ENCODE data around the gene PAIP2.
"Not testable (repeated sequence)": the region's sequence is repeated elsewhere in the genome, so short reads cannot be mapped to it uniquely, and the experiment has no call there.

The PAIP2 gene

DNA sequence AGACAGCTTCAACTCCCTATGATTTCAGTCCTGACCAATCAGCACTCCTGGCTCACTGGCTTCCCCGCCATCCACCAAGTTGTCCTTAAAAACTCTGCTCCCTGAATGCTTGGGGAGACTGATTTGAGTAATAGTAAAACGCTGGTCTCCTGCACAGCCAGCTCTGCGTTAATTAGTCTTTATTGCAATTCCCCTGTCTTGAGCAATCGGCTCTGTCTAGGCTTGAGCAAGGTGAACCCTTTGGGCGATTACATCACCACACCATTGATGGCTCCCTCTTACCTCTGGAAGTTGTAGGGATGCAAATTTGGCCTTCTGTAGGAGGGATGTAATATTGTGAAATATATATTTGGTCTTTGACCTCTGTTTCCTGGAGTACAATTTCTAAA lies 44.4 kb downstream of the PAIP2 start:
- peaks cover 68% of the 10 kb centered on the region for H3K79me2 ChIP-seq (ENCODE audit: insufficient read depth, low read length)
- peaks cover 7% of the 10 kb centered on the region; the same call in 1 of the 2 replicates for H3K36me3 ChIP-seq (ENCODE audit: insufficient read depth, low read length)
- peaks cover 3% of the 10 kb centered on the region; the same call in 1 of the 2 replicates for H3F3A ChIP-seq (ENCODE audit: low read depth)
- peaks cover 45% of the 10 kb centered on the region for H4K20me1 ChIP-seq (ENCODE audit: insufficient read depth, low read length, poor library complexity, severe bottlenecking)
- H2AFZ ChIP-seq (ENCODE audit: low read length) = no peak overlapping the region
- peak overlapping the region; percentile 99 for H3K9ac ChIP-seq (ENCODE audit: low read depth, low read length, poor library complexity, severe bottlenecking)
- H3K9me3 ChIP-seq (ENCODE audit: insufficient read depth, low read depth, low read length) = no peaks in the 10 kb centered on the region
- TF ChIP-seq EZH2phosphoT487 (IDR thresholded peaks at IDR 0.05; ENCODE audit: borderline replicate concordance) = no peak
- TF ChIP-seq, protein P1, sequence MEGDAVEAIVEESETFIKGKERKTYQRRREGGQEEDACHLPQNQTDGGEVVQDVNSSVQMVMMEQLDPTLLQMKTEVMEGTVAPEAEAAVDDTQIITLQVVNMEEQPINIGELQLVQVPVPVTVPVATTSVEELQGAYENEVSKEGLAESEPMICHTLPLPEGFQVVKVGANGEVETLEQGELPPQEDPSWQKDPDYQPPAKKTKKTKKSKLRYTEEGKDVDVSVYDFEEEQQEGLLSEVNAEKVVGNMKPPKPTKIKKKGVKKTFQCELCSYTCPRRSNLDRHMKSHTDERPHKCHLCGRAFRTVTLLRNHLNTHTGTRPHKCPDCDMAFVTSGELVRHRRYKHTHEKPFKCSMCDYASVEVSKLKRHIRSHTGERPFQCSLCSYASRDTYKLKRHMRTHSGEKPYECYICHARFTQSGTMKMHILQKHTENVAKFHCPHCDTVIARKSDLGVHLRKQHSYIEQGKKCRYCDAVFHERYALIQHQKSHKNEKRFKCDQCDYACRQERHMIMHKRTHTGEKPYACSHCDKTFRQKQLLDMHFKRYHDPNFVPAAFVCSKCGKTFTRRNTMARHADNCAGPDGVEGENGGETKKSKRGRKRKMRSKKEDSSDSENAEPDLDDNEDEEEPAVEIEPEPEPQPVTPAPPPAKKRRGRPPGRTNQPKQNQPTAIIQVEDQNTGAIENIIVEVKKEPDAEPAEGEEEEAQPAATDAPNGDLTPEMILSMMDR (conservative IDR thresholded peaks at IDR 0.05; ENCODE audit: low read length) = no peak
- peak overlapping the region; percentile 87 for H3K4me2 ChIP-seq (ENCODE audit: low read depth, low read length, poor library complexity, severe bottlenecking)
- H3K4me3 ChIP-seq (ENCODE audit: low read length, poor library complexity, severe bottlenecking) = peak overlapping the region; percentile 96
- H3K27me3 ChIP-seq (ENCODE audit: insufficient read depth, low read length, poor library complexity, severe bottlenecking) = peaks cover 8% of the 10 kb centered on the region
- H3K4me1 ChIP-seq (ENCODE audit: insufficient read depth, low read length, poor library complexity, severe bottlenecking) = peaks cover 65% of the 10 kb centered on the region
- H3K9me2 ChIP-seq (replicated peaks; ENCODE audit: low read depth, low read length) = no peaks in the 10 kb centered on the region

DNA sequence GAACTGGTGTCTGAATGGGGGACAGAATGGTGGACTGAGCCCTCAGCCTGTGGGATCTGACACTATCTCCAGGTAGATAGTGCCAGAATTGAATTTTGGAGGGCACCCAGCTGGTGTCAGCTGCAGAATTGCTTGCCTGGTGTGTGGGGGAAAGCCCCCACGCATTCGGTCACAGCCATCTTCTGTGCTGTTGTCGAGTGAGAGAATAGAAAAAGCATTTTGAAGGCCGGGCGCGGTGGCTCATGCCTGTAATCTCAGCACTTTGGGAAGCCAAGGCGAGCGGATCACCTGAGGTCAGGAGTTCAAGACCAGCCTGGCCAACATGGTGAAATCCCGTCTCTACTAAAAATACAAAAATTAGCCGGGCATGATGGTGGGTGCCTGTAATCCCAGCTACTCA lies 45.3 kb downstream of the PAIP2 start:
- H3K36me3 ChIP-seq (ENCODE audit: insufficient read depth, low read length); H3F3A ChIP-seq (ENCODE audit: low read depth); H3K9me3 ChIP-seq (ENCODE audit: insufficient read depth, low read depth, low read length); H2AFZ ChIP-seq (ENCODE audit: low read length); H3K9me2 ChIP-seq (replicated peaks; ENCODE audit: low read depth, low read length); H3K27me3 ChIP-seq (ENCODE audit: insufficient read depth, low read length, poor library complexity, severe bottlenecking): not testable (repeated sequence)
- Histone ChIP-seq H3K4me1 (ENCODE audit: insufficient read depth, low read length, poor library complexity, severe bottlenecking) (peaks cover 74% of the 10 kb centered on the region), H3K9ac (ENCODE audit: low read depth, low read length, poor library complexity, severe bottlenecking) (peak overlapping the region; percentile 99), H3K4me2 (ENCODE audit: low read depth, low read length, poor library complexity, severe bottlenecking) (peak overlapping the region; percentile 87), H3K79me2 (ENCODE audit: insufficient read depth, low read length) (peaks cover 77% of the 10 kb centered on the region), H4K20me1 (ENCODE audit: insufficient read depth, low read length, poor library complexity, severe bottlenecking) (peaks cover 45% of the 10 kb centered on the region), H3K4me3 (ENCODE audit: low read length, poor library complexity, severe bottlenecking) (peak overlapping the region; percentile 96)

DNA sequence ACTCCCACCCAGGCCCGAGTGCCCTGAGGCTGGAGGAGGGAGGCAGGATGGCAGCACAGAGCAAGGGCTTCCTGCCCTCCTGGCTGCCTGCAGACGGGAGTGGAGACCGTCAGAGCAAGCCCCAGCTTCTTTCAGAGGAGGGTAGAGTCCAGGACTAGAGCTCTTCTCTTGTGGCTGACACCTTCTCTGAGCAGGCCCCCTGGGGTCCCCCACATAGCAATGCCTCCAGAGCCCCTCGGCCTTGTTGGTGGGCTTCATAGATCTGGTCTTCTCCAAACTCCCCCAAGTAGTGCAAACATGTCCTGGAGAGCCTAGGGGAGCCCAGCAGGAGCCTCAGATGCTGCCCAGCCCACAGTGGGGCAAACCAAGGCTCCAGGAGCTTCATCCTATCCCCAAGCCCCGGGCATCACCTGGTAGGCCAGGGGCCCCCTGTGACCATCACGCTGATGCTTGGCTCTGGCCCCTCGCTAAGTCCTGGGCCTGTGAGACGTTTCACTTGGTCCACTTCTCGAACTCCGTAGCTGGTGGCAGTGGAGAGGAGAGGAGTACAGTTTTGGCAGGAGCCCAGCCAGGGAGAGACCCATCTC lies 46.0 kb downstream of the PAIP2 start:
- H2AFZ ChIP-seq (ENCODE audit: low read length) = no peak overlapping the region
- peak overlapping the region; percentile 99 for H3K9ac ChIP-seq (ENCODE audit: low read depth, low read length, poor library complexity, severe bottlenecking)
- peak overlapping the region; percentile 96 for H3K4me3 ChIP-seq (ENCODE audit: low read length, poor library complexity, severe bottlenecking)
- H3K9me3 ChIP-seq (ENCODE audit: insufficient read depth, low read depth, low read length) = no peaks in the 10 kb centered on the region
- peaks cover 8% of the 10 kb centered on the region for H3K27me3 ChIP-seq (ENCODE audit: insufficient read depth, low read length, poor library complexity, severe bottlenecking)
- H3K9me2 ChIP-seq (replicated peaks; ENCODE audit: low read depth, low read length) = no peaks in the 10 kb centered on the region
- TF ChIP-seq, protein P1 (conservative IDR thresholded peaks at IDR 0.05; ENCODE audit: low read length) = no peak
- no peak for TF ChIP-seq EZH2phosphoT487 (IDR thresholded peaks at IDR 0.05; ENCODE audit: borderline replicate concordance)
- peaks cover 7% of the 10 kb centered on the region; the same call in 1 of the 2 replicates for H3K36me3 ChIP-seq (ENCODE audit: insufficient read depth, low read length)
- peaks cover 3% of the 10 kb centered on the region; the same call in 1 of the 2 replicates for H3F3A ChIP-seq (ENCODE audit: low read depth)
- peaks cover 45% of the 10 kb centered on the region for H4K20me1 ChIP-seq (ENCODE audit: insufficient read depth, low read length, poor library complexity, severe bottlenecking)
- peaks cover 82% of the 10 kb centered on the region for H3K79me2 ChIP-seq (ENCODE audit: insufficient read depth, low read length)
- H3K4me2 ChIP-seq (ENCODE audit: low read depth, low read length, poor library complexity, severe bottlenecking) = peak overlapping the region; percentile 87
- peaks cover 68% of the 10 kb centered on the region for H3K4me1 ChIP-seq (ENCODE audit: insufficient read depth, low read length, poor library complexity, severe bottlenecking)

Measured in Loucy (cell line).